Endothelial cell of umbilical vein (primary cell): ENCODE data around the gene BMP8A.

Experiments used
- EZH2 ChIP-seq: IDR thresholded peaks from 2 replicates; pipeline ENCODE4 v1.6.1; 2012; ENCODE audit warnings: borderline replicate concordance, low read depth, mild to moderate bottlenecking, moderate library complexity, low read length, inconsistent platforms; ENCODE audit not compliant: severe bottlenecking
- POLR2A ChIP-seq: IDR thresholded peaks from 2 replicates; pipeline ENCODE4 v1.6.1; 2012; ENCODE audit warnings: low read depth, mild to moderate bottlenecking, control low read depth, low read length
- TF ChIP-seq, protein P1 (sequence below), 2 donors: IDR thresholded peaks; 1 replicate in 1 of 2; 2 replicates in 1 of 2; pipeline ENCODE4 v1.5.1; 2011; ENCODE audit warnings: low read length in 2 of 2, mild to moderate bottlenecking in 2 of 2, moderate library complexity in 2 of 2, control low read depth in 1 of 2, inconsistent platforms in 1 of 2, low read depth in 1 of 2; ENCODE audit not compliant: insufficient read depth in 1 of 2; ENCODE audit errors: extremely low read depth in 1 of 2

DNA sequence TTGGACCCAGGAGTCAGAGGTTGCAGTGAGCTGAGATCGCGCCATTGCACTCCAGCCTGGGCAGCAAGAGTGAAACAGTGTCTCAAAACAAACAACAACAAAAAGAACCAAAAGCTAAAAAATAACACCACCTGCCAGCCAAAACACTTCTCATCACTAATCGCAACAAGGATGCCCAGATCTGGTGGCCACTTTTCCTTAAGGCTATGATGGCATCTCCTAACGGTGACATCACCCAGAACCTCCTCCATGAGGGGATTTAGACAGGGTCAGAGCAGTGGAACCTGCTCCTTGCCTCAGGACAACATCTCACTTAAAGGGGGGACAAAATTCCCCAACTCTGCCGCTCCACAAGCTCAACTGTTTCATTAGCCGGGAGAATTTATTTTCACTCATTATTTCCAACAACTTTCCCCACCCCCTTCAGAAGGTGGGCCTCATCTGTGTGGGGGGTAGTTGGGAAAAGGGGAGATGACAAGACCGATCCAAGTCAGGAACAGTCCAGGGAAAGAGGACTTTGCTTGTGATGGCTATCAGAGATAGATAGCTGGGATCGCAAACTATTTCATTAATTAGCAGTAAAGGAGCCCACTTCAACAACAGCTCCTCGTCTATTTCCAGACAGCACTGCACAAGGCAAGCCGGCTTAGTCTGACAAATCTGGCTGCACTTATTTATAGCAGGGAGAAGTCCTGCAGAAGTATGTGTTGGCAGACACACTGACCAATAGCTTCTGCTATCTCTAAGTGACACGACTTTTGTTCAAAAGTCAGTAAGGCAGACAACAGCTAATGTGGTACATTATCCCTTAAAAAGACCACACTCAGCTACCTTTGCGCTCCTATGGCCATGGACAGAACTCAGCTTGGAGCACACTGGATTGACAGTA is 82.5 kb downstream of the BMP8A start:
- TF ChIP-seq, protein P1, sequence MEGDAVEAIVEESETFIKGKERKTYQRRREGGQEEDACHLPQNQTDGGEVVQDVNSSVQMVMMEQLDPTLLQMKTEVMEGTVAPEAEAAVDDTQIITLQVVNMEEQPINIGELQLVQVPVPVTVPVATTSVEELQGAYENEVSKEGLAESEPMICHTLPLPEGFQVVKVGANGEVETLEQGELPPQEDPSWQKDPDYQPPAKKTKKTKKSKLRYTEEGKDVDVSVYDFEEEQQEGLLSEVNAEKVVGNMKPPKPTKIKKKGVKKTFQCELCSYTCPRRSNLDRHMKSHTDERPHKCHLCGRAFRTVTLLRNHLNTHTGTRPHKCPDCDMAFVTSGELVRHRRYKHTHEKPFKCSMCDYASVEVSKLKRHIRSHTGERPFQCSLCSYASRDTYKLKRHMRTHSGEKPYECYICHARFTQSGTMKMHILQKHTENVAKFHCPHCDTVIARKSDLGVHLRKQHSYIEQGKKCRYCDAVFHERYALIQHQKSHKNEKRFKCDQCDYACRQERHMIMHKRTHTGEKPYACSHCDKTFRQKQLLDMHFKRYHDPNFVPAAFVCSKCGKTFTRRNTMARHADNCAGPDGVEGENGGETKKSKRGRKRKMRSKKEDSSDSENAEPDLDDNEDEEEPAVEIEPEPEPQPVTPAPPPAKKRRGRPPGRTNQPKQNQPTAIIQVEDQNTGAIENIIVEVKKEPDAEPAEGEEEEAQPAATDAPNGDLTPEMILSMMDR (IDR thresholded peaks at IDR 0.05; ENCODE audit: extremely low read depth in 1 of 2, insufficient read depth in 1 of 2, low read depth in 1 of 2, low read length in 2 of 2): no peak
- TF ChIP-seq EZH2: no peak
- TF ChIP-seq POLR2A: no peak
